Natural killer cell (primary cell): ENCODE data around the gene TAS2R60. TPM values are rescaled to one million over a fixed set of nuclear protein-coding genes. Genes with fewer than 3 reads are reported as not detected.

Experiments used
- ATAC-seq, 3 donors: fragments of 150-1000 bp in 2 of 3; fragments of 200-7000 bp in 1 of 3; cut with Tn5 transposase; 1 replicate in 1 of 3; 2 replicates in 2 of 3; pipeline ENCODE4 v1.10.0; 2021; ENCODE audit warnings: mild to moderate bottlenecking in 2 of 3, moderate library complexity in 2 of 3
- DNase-seq, 2 donors: peaks; one replicate each; pipeline versions ENCODE4 v3.0.0 to v3.0.0-alpha.2; 2013 to 2021; ENCODE audit warnings: mixed read lengths in 1 of 2
- H3K27ac ChIP-seq: one replicate; pipeline ENCODE4 v1.5.1; 2013; ENCODE audit warnings: mild to moderate bottlenecking, low read length
- H3K27me3 ChIP-seq: one replicate; pipeline ENCODE4 v1.6.1; 2013; ENCODE audit warnings: low read length; ENCODE audit not compliant: control insufficient read depth, insufficient read depth
- H3K36me3 ChIP-seq: one replicate; pipeline ENCODE4 v1.6.1; 2013; ENCODE audit warnings: low read length; ENCODE audit not compliant: control insufficient read depth, insufficient read depth
- H3K4me1 ChIP-seq: one replicate; pipeline ENCODE4 v1.6.1; 2013; ENCODE audit warnings: low read length; ENCODE audit not compliant: control insufficient read depth, insufficient read depth
- H3K4me3 ChIP-seq: one replicate; pipeline ENCODE4 v1.5.1; 2013; ENCODE audit warnings: low read length
- H3K9me3 ChIP-seq: one replicate; pipeline ENCODE4 v1.6.1; 2013; ENCODE audit warnings: low read length; ENCODE audit not compliant: control insufficient read depth, insufficient read depth
- H3K27ac Mint-ChIP-seq, 2 donors: one replicate each; pipeline ENCODE4 v1.8.0; 2022; ENCODE audit warnings: mild to moderate bottlenecking in 2 of 2, mixed read lengths in 2 of 2, moderate library complexity in 1 of 2
- H3K27me3 Mint-ChIP-seq, 2 donors: one replicate each; pipeline ENCODE4 v1.8.0; 2022; ENCODE audit warnings: low read depth in 2 of 2, mixed read lengths in 2 of 2
- H3K36me3 Mint-ChIP-seq: one replicate; pipeline ENCODE4 v1.8.0; 2022; ENCODE audit warnings: mixed read lengths
- H3K4me1 Mint-ChIP-seq, 2 donors: one replicate each; pipeline ENCODE4 v1.8.0; 2022; ENCODE audit warnings: mixed read lengths in 2 of 2
- H3K4me3 Mint-ChIP-seq: one replicate; pipeline ENCODE4 v1.8.0; 2022; ENCODE audit warnings: mild to moderate bottlenecking, moderate library complexity, mixed read lengths
- H3K9me3 Mint-ChIP-seq, 2 donors: one replicate each; pipeline ENCODE4 v1.8.0; 2022; ENCODE audit warnings: mixed read lengths in 2 of 2
- CTCF ChIP-seq: fragments of 200-600 bp; IDR thresholded peaks from one replicate; pipeline ENCODE4 v1.8.0; 2022; ENCODE audit warnings: antibody characterized with exemption
- WGBS: methylation state at CpG from one replicate; pipeline ENCODE4 v1.1.7; 2013; ENCODE audit warnings: missing lambda C conversion rate; ENCODE audit not compliant: insufficient coverage; 5-methylcytosine and 5-hydroxymethylcytosine counted together
- intact Hi-C: fragments of 100-400 bp; cut with micrococcal nuclease; formaldehyde crosslinking; loops from one replicate; pipeline ENCODE4 v1.14.2; 2022
- total RNA-seq, 4 donors: library from RNA; stranded (reverse); fragments of 120-200 nt in 1 of 4; gene quantifications; one replicate each; pipeline versions ENCODE4 v1.2.3 to v1.2.4, GENCODE V29; 2013 to 2022

Gene TAS2R60
- total RNA-seq, 3 donors from 2014 or later (not counting 1 experiment from before 2014, with no cell fraction given), result 0.40 TPM; not detected in 2

- peak in 1 of 2 donors; percentile 21 for DNase-seq
- H3K27me3 Mint-ChIP-seq, result no peaks in the 10 kb centered on the region
Observed at GRCh38 chr7:143395187-143396149, 47.8 kb upstream of the TAS2R60 start.

GRCh38 chr7:143396182-143396581, 47.1 kb upstream of the TAS2R60 start:
- intact Hi-C loops, result no loop called here
- no peaks in the 10 kb centered on the region for H3K36me3 Mint-ChIP-seq
- H3K27ac ChIP-seq, result no peak overlapping the region

More at GRCh38 chr7:143395187-143396149, 47.8 kb upstream of the TAS2R60 start:
- H3K27ac ChIP-seq, result no peak overlapping the region
- peak overlapping the region in 1 of 2 donors; percentile 15 for H3K27ac Mint-ChIP-seq
- 55% methylated on average over 21 of the region's 21 CpGs for WGBS
- intact Hi-C loops, result no loop called here
- H3K4me1 ChIP-seq, result peaks cover 15% of the 10 kb centered on the region
- H3K4me1 Mint-ChIP-seq, result peaks cover 11 to 19% of the 10 kb centered on the region in 2 donors
- TF ChIP-seq CTCF, result no peak
- no peaks in the 10 kb centered on the region for H3K27me3 ChIP-seq
- no peaks in the 10 kb centered on the region for H3K36me3 Mint-ChIP-seq
- no peak overlapping the region for H3K4me3 Mint-ChIP-seq
- H3K9me3 Mint-ChIP-seq, result no peaks in the 10 kb centered on the region
- H3K36me3 ChIP-seq, result peaks cover 15% of the 10 kb centered on the region
- H3K4me3 ChIP-seq, result no peak overlapping the region
- ATAC-seq, result peak in 2 of 3 donors; percentile 62 to 69
- H3K9me3 ChIP-seq, result no peaks in the 10 kb centered on the region

GRCh38 chr7:143396625-143397556, 46.4 kb upstream of the TAS2R60 start:
- 90% methylated on average over 28 of the region's 28 CpGs for WGBS
- Histone ChIP-seq H3K4me1 (peaks cover 15% of the 10 kb centered on the region), H3K4me3 (no peak overlapping the region), H3K27me3 (no peaks in the 10 kb centered on the region), H3K36me3 (peaks cover 4% of the 10 kb centered on the region), H3K27ac (no peak overlapping the region), H3K9me3 (no peaks in the 10 kb centered on the region)
- no peak overlapping the region for H3K27ac Mint-ChIP-seq
- no peak for TF ChIP-seq CTCF
- no peak for ATAC-seq
- no peaks in the 10 kb centered on the region for H3K27me3 Mint-ChIP-seq
- H3K36me3 Mint-ChIP-seq, result no peaks in the 10 kb centered on the region
- no peaks in the 10 kb centered on the region for H3K9me3 Mint-ChIP-seq
- peaks cover 11 to 19% of the 10 kb centered on the region in 2 donors for H3K4me1 Mint-ChIP-seq
- no peak overlapping the region for H3K4me3 Mint-ChIP-seq
- intact Hi-C loops, result no loop called here
- no peak for DNase-seq

More at GRCh38 chr7:143396182-143396581, 47.1 kb upstream of the TAS2R60 start:
- Histone ChIP-seq H3K36me3 (peaks cover 10% of the 10 kb centered on the region), H3K27me3 (no peaks in the 10 kb centered on the region), H3K4me3 (no peak overlapping the region), H3K9me3 (no peaks in the 10 kb centered on the region), H3K4me1 (peaks cover 15% of the 10 kb centered on the region)
- DNase-seq (no peak), ATAC-seq (no peak)
- Mint-ChIP-seq H3K27me3 (no peaks in the 10 kb centered on the region), H3K9me3 (no peaks in the 10 kb centered on the region), H3K4me1 (peaks cover 11 to 19% of the 10 kb centered on the region in 2 donors), H3K27ac (no peak overlapping the region), H3K4me3 (no peak overlapping the region)
- 84% methylated on average over 7 of the region's 7 CpGs for WGBS
- no peak for TF ChIP-seq CTCF
